HL-60 (cell line): ENCODE results near the gene SLC38A11.

ENCODE experiments used
- DNase-seq, 2 experiments: peaks; one replicate each; pipeline ENCODE4 v3.0.0-alpha.2; 2010 to 2020; ENCODE audit warnings: low read depth in 1 of 2, low spot score in 1 of 2
- H3K27ac ChIP-seq: fragments of 250-450 bp; sonication (Bioruptor Pico); replicated peaks from 2 replicates; pipeline ENCODE4 v1.5.1; 2020; ENCODE audit warnings: mild to moderate bottlenecking, moderate library complexity
- H3K27me3 ChIP-seq: fragments of 250-450 bp; sonication (Bioruptor Pico); 2 replicates; pipeline ENCODE4 v1.5.1; 2021; ENCODE audit warnings: mild to moderate bottlenecking, moderate library complexity; ENCODE audit not compliant: insufficient read depth, poor library complexity, severe bottlenecking
- H3K4me3 ChIP-seq: replicated peaks from 2 replicates; pipeline ENCODE4 v1.5.1; 2011; ENCODE audit warnings: mild to moderate bottlenecking, control low read depth, low read length; ENCODE audit not compliant: insufficient read depth
- CTCF ChIP-seq: IDR thresholded peaks from one replicate; pipeline ENCODE4 v1.5.1; 2011; ENCODE audit warnings: low read length, control low read depth, inconsistent platforms; ENCODE audit not compliant: insufficient read depth
- GABPA ChIP-seq: IDR thresholded peaks from 2 replicates; pipeline ENCODE4 v1.6.1; 2012; ENCODE audit warnings: low read depth
- POLR2AphosphoS5 ChIP-seq: IDR thresholded peaks from 2 replicates; pipeline ENCODE4 v1.6.1; 2012; ENCODE audit warnings: low read depth
- SPI1 ChIP-seq: IDR thresholded peaks from 2 replicates; pipeline ENCODE4 v1.6.1; 2012; ENCODE audit warnings: low read depth, mild to moderate bottlenecking, borderline replicate concordance
- TF ChIP-seq, protein P1 (sequence below): IDR thresholded peaks from 2 replicates; pipeline ENCODE4 v1.6.1; 2012; ENCODE audit warnings: low read depth; ENCODE audit not compliant: insufficient replicate concordance

Gene SLC38A11

GRCh38 chr2:164905307-164905706 lies 50.0 kb downstream of the SLC38A11 start:
- Histone ChIP-seq H3K27me3 (no peaks in the 10 kb centered on the region), H3K4me3 (no peak overlapping the region), H3K27ac (no peak overlapping the region)
- no peak for TF ChIP-seq GABPA
- TF ChIP-seq POLR2AphosphoS5: no peak
- no peak for TF ChIP-seq CTCF
- TF ChIP-seq, protein P1, sequence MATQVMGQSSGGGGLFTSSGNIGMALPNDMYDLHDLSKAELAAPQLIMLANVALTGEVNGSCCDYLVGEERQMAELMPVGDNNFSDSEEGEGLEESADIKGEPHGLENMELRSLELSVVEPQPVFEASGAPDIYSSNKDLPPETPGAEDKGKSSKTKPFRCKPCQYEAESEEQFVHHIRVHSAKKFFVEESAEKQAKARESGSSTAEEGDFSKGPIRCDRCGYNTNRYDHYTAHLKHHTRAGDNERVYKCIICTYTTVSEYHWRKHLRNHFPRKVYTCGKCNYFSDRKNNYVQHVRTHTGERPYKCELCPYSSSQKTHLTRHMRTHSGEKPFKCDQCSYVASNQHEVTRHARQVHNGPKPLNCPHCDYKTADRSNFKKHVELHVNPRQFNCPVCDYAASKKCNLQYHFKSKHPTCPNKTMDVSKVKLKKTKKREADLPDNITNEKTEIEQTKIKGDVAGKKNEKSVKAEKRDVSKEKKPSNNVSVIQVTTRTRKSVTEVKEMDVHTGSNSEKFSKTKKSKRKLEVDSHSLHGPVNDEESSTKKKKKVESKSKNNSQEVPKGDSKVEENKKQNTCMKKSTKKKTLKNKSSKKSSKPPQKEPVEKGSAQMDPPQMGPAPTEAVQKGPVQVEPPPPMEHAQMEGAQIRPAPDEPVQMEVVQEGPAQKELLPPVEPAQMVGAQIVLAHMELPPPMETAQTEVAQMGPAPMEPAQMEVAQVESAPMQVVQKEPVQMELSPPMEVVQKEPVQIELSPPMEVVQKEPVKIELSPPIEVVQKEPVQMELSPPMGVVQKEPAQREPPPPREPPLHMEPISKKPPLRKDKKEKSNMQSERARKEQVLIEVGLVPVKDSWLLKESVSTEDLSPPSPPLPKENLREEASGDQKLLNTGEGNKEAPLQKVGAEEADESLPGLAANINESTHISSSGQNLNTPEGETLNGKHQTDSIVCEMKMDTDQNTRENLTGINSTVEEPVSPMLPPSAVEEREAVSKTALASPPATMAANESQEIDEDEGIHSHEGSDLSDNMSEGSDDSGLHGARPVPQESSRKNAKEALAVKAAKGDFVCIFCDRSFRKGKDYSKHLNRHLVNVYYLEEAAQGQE: no peak
- no peak for TF ChIP-seq SPI1
- no peak for DNase-seq

DNA sequence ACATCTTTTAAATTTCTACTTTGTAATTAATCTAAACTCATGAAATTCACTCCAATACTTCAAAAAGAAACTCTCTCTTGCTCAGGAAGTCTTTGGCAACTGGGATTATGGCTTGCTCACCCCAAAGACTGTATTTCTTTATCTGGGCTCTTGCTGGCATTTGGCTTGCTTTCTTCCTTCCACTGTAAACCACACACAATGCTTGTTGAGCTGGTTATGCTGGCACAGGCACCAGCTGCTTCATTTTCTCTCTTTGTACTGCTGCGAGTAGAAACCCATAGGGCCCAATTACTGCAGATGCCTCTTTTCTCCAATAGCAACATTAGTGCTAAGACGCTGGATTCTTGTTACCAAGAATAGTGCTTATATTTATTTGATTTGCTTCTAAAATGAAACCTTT lies 51.4 kb downstream of the SLC38A11 start:
- Histone ChIP-seq H3K27ac (no peak overlapping the region), H3K4me3 (no peak overlapping the region), H3K27me3 (no peaks in the 10 kb centered on the region)
- TF ChIP-seq SPI1 (no peak), GABPA (no peak), CTCF (no peak), POLR2AphosphoS5 (no peak)
- TF ChIP-seq, protein P1: no peak
- no peak for DNase-seq

GRCh38 chr2:164903204-164903603 lies 52.1 kb downstream of the SLC38A11 start:
- H3K27ac ChIP-seq: no peak overlapping the region
- no peak overlapping the region for H3K4me3 ChIP-seq
- TF ChIP-seq CTCF (no peak), GABPA (no peak), SPI1 (no peak), POLR2AphosphoS5 (no peak)
- TF ChIP-seq, protein P1: no peak
- DNase-seq: no peak
- no peaks in the 10 kb centered on the region for H3K27me3 ChIP-seq
